Sigmoid colon (tissue), 4 donors: ENCODE results near the gene IFIT1.

Experiments used
- EP300 ChIP-seq, 4 donors: sonication (generic); formaldehyde crosslinking; IDR thresholded peaks; one replicate each; pipeline ENCODE4 v1.6.1; 2017; ENCODE audit warnings: antibody characterized with exemption in 4 of 4
- POLR2A ChIP-seq, 2 donors: fragments of 450-650 bp; IDR thresholded peaks; one replicate each; pipeline ENCODE4 v1.6.1; 2016; ENCODE audit warnings: antibody characterized with exemption in 2 of 2, mild to moderate bottlenecking in 2 of 2, moderate library complexity in 2 of 2
- POLR2AphosphoS5 ChIP-seq, 4 donors: sonication (generic); formaldehyde crosslinking; IDR thresholded peaks; one replicate each; pipeline ENCODE4 v1.6.1; 2017; ENCODE audit warnings: antibody characterized with exemption in 4 of 4
- TF ChIP-seq, protein P1 (sequence below), 4 experiments: fragments of 450-650 bp in 3 of 4; fragments of 200-600 bp in 1 of 4; IDR thresholded peaks; one replicate each; pipeline ENCODE4 v1.5.1; 2016 to 2019; ENCODE audit warnings: antibody characterized with exemption in 4 of 4, mild to moderate bottlenecking in 3 of 4, moderate library complexity in 2 of 4

- TF ChIP-seq, protein P1, sequence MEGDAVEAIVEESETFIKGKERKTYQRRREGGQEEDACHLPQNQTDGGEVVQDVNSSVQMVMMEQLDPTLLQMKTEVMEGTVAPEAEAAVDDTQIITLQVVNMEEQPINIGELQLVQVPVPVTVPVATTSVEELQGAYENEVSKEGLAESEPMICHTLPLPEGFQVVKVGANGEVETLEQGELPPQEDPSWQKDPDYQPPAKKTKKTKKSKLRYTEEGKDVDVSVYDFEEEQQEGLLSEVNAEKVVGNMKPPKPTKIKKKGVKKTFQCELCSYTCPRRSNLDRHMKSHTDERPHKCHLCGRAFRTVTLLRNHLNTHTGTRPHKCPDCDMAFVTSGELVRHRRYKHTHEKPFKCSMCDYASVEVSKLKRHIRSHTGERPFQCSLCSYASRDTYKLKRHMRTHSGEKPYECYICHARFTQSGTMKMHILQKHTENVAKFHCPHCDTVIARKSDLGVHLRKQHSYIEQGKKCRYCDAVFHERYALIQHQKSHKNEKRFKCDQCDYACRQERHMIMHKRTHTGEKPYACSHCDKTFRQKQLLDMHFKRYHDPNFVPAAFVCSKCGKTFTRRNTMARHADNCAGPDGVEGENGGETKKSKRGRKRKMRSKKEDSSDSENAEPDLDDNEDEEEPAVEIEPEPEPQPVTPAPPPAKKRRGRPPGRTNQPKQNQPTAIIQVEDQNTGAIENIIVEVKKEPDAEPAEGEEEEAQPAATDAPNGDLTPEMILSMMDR (IDR thresholded peaks at IDR 0.05): no peak
- TF ChIP-seq POLR2AphosphoS5 (IDR thresholded peaks at IDR 0.05): no peak
- TF ChIP-seq POLR2A (IDR thresholded peaks at IDR 0.05): no peak
- TF ChIP-seq EP300 (IDR thresholded peaks at IDR 0.05): no peak
Measured at GRCh38 chr10:89347701-89348457, 44.5 kb upstream of the IFIT1 start.
